DMS53 treated with DMSO at 0.1 percent for 48 hours (cell line): ENCODE data around the gene ITLN2.
"Not testable (repeated sequence)": the region's sequence is repeated elsewhere in the genome, so short reads cannot be mapped to it uniquely, and the experiment has no call there.

Experiments used
- DNase-seq: peaks from one replicate; lab custom pipeline; 2025; ENCODE audit not compliant: unreplicated experiment; lab: John Stamatoyannopoulos, UW

Gene ITLN2

GRCh38 chr1:160907976-160908375 lies 46.6 kb downstream of the ITLN2 start:
- no peak for DNase-seq

- DNase-seq, result no peak
These were observed 49.0 kb downstream of the ITLN2 start for GRCh38 chr1:160905617-160905989.

- DNase-seq, result no peak
These were observed 49.6 kb downstream of the ITLN2 start for GRCh38 chr1:160904783-160905616.

DNA sequence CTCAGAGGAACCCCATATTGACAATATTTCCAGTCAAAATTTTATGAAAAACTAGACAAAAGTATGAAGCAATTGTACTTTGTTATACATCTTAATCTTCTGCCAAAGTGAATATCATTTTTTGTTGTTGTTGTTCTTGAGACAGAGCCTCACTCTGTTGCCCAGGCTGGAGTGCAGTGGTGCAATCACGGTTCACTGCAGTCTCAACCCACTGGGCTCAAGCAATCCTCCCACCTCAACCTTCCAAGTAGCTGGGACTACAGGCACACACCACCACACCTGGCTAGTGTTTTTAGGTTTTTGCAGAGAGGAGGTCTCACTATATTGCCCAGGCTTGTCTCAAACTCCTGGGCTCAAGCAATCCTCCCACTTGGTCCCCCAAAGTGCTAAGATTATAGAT lies 52.4 kb downstream of the ITLN2 start:
- not testable (repeated sequence) for DNase-seq

- no peak for DNase-seq
These were observed 52.8 kb downstream of the ITLN2 start for GRCh38 chr1:160901768-160902167.

DNA sequence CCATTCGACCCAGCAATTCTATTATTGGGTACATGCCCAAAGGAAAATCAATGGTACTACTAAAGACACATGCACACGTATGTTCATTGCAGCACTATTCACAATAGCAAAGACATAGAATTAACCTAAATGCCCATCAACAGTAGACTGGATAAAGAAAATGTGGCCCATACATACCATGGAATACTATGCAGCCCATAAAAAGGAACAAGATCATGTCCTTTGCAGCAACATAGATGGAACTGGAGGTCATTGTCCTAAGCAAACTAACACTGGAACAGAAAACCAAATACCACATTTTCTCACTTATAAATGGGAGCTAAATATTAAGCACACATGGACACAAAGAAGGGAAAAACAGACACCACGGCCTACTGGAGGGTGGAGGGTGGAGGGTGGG lies 53.9 kb downstream of the ITLN2 start:
- DNase-seq, result not testable (repeated sequence)
